CD14-positive monocyte (primary cell): ENCODE measurements around the gene ZCWPW1. TPM values are rescaled to one million over a fixed set of nuclear protein-coding genes. Genes with fewer than 3 reads are reported as not detected.
"Not testable (repeated sequence)": the region's sequence is repeated elsewhere in the genome, so short reads cannot be mapped to it uniquely, and the experiment has no call there.

Experiments
- DNase-seq, 3 donors: peaks; one replicate each; pipeline ENCODE4 v3.0.0-alpha.2; 2011 to 2022
- H2AFZ ChIP-seq: 2 replicates; pipeline ENCODE4 v1.6.0; 2012; ENCODE audit warnings: mild to moderate bottlenecking, low read depth, low read length, inconsistent platforms; ENCODE audit not compliant: insufficient read depth, poor library complexity, severe bottlenecking
- H3K27ac ChIP-seq, 2 donors: 1 replicate in 1 of 2; 2 replicates in 1 of 2; pipeline ENCODE4 v1.5.1; 2012 to 2013; ENCODE audit warnings: low read length in 2 of 2, control low read depth in 1 of 2, inconsistent platforms in 1 of 2, low read depth in 1 of 2, mild to moderate bottlenecking in 1 of 2
- H3K27me3 ChIP-seq, 2 donors: one replicate each; pipeline versions ENCODE4 v1.6.0 to v1.6.1; 2011 to 2013; ENCODE audit warnings: low read length in 2 of 2; ENCODE audit not compliant: control insufficient read depth in 2 of 2, insufficient read depth in 2 of 2
- H3K36me3 ChIP-seq, 2 donors: replicated peaks in 1 of 2; 1 replicate in 1 of 2; 2 replicates in 1 of 2; pipeline versions ENCODE4 v1.5.1 to v1.6.1; 2012 to 2013; ENCODE audit warnings: low read length in 2 of 2, control low read depth in 1 of 2, inconsistent platforms in 1 of 2, mild to moderate bottlenecking in 1 of 2; ENCODE audit not compliant: insufficient read depth in 2 of 2, control insufficient read depth in 1 of 2
- H3K4me1 ChIP-seq, 2 donors: 1 replicate in 1 of 2; 2 replicates in 1 of 2; pipeline versions ENCODE4 v1.5.1 to v1.6.1; 2012 to 2013; ENCODE audit warnings: low read length in 2 of 2, control low read depth in 1 of 2, inconsistent platforms in 1 of 2, mild to moderate bottlenecking in 1 of 2, moderate library complexity in 1 of 2; ENCODE audit not compliant: insufficient read depth in 2 of 2, control insufficient read depth in 1 of 2
- H3K4me2 ChIP-seq: replicated peaks from 2 replicates; pipeline ENCODE3; 2012; ENCODE audit warnings: low read length, moderate library complexity, mild to moderate bottlenecking; ENCODE audit not compliant: poor library complexity, severe bottlenecking; ENCODE audit errors: extremely low read depth
- H3K4me3 ChIP-seq, 3 experiments: fragments of 200-600 bp in 1 of 3; sonication (generic) in 1 of 3; replicated peaks in 1 of 3; 1 replicate in 2 of 3; 2 replicates in 1 of 3; pipeline ENCODE4 v1.5.1; 2011 to 2013; ENCODE audit warnings: low read length in 3 of 3, mild to moderate bottlenecking in 3 of 3, control low read depth in 2 of 3, low read depth in 2 of 3, inconsistent platforms in 1 of 3, moderate library complexity in 1 of 3
- H3K79me2 ChIP-seq: 2 replicates; pipeline ENCODE4 v1.6.0; 2012; ENCODE audit warnings: mild to moderate bottlenecking, control low read depth, inconsistent platforms, low read length, moderate library complexity; ENCODE audit not compliant: insufficient read depth
- H3K9ac ChIP-seq: 2 replicates; pipeline ENCODE4 v1.6.0; 2017; ENCODE audit warnings: low read length, mild to moderate bottlenecking; ENCODE audit not compliant: insufficient read depth, poor library complexity, severe bottlenecking
- H3K9me3 ChIP-seq, 2 donors: replicated peaks in 1 of 2; 1 replicate in 1 of 2; 2 replicates in 1 of 2; pipeline versions ENCODE4 v1.5.1 to v1.6.1; 2012 to 2013; ENCODE audit warnings: low read length in 2 of 2, control low read depth in 1 of 2; ENCODE audit not compliant: control insufficient read depth in 1 of 2, insufficient read depth in 1 of 2
- H4K20me1 ChIP-seq: 2 replicates; pipeline ENCODE4 v1.6.0; 2012; ENCODE audit warnings: mild to moderate bottlenecking, low read length, control low read depth, moderate library complexity; ENCODE audit not compliant: insufficient read depth
- H3K27ac Mint-ChIP-seq, 7 donors: one replicate each; pipeline ENCODE4 v1.8.0; 2020; ENCODE audit warnings: mild to moderate bottlenecking in 7 of 7, mixed read lengths in 7 of 7, moderate library complexity in 6 of 7, inconsistent platforms in 2 of 7
- H3K27me3 Mint-ChIP-seq, 3 donors: one replicate each; pipeline ENCODE4 v1.8.0; 2021 to 2022; ENCODE audit warnings: low read depth in 3 of 3, mild to moderate bottlenecking in 3 of 3, mixed read lengths in 3 of 3, moderate library complexity in 3 of 3, inconsistent platforms in 1 of 3
- H3K36me3 Mint-ChIP-seq, 2 donors: one replicate each; pipeline ENCODE4 v1.8.0; 2020; ENCODE audit warnings: mixed read lengths in 2 of 2, inconsistent platforms in 1 of 2, mild to moderate bottlenecking in 1 of 2
- H3K4me1 Mint-ChIP-seq: one replicate; pipeline ENCODE4 v1.8.0; 2020; ENCODE audit warnings: mild to moderate bottlenecking, mixed read lengths
- H3K4me3 Mint-ChIP-seq, 2 donors: one replicate each; pipeline ENCODE4 v1.8.0; 2020; ENCODE audit warnings: mild to moderate bottlenecking in 2 of 2, mixed read lengths in 2 of 2, moderate library complexity in 1 of 2
- H3K9me3 Mint-ChIP-seq, 7 donors: one replicate each; pipeline ENCODE4 v1.8.0; 2020 to 2022; ENCODE audit warnings: mixed read lengths in 7 of 7, mild to moderate bottlenecking in 6 of 7, moderate library complexity in 6 of 7, inconsistent platforms in 2 of 7
- WGBS: methylation state at CpG from one replicate; pipeline ENCODE4 v1.1.5; 2013; ENCODE audit warnings: missing lambda C conversion rate; ENCODE audit not compliant: insufficient coverage; 5-methylcytosine and 5-hydroxymethylcytosine counted together
- intact Hi-C, 2 donors: fragments of 100-400 bp; cut with micrococcal nuclease; formaldehyde crosslinking; loops; one replicate each; pipeline versions ENCODE4 v1.15.0 to v1.15.1; 2023
- polyA plus RNA-seq, 3 donors: library from polyadenylated mRNA; depleted of rRNA in 1 of 3; unstranded in 2 of 3; stranded (reverse) in 1 of 3; fragments of 300-500 nt in 2 of 3; fragments of >200 nt in 1 of 3; fragmentation: Illumina TruSeq in 2 of 3; gene quantifications; 1 replicate in 2 of 3; 2 replicates in 1 of 3; pipeline ENCODE4 v1.2.3, GENCODE V29; 2012 to 2021
- TF ChIP-seq, protein P1 (sequence below): fragments of 200-600 bp; IDR thresholded peaks from one replicate; pipeline ENCODE4 v1.8.0; 2022; ENCODE audit warnings: antibody characterized with exemption, mild to moderate bottlenecking

The ZCWPW1 gene
- polyA plus RNA-seq, 3 donors = 0.60 to 1.9 (median 1.2) TPM

- H3K4me3 Mint-ChIP-seq = no peak overlapping the region
- TF ChIP-seq, protein P1, sequence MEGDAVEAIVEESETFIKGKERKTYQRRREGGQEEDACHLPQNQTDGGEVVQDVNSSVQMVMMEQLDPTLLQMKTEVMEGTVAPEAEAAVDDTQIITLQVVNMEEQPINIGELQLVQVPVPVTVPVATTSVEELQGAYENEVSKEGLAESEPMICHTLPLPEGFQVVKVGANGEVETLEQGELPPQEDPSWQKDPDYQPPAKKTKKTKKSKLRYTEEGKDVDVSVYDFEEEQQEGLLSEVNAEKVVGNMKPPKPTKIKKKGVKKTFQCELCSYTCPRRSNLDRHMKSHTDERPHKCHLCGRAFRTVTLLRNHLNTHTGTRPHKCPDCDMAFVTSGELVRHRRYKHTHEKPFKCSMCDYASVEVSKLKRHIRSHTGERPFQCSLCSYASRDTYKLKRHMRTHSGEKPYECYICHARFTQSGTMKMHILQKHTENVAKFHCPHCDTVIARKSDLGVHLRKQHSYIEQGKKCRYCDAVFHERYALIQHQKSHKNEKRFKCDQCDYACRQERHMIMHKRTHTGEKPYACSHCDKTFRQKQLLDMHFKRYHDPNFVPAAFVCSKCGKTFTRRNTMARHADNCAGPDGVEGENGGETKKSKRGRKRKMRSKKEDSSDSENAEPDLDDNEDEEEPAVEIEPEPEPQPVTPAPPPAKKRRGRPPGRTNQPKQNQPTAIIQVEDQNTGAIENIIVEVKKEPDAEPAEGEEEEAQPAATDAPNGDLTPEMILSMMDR = no peak
- H3K9me3 ChIP-seq = no peaks in the 10 kb centered on the region
- DNase-seq = no peak
- H3K27me3 ChIP-seq = no peaks in the 10 kb centered on the region
- no peaks in the 10 kb centered on the region for H3K9me3 Mint-ChIP-seq
- no peak overlapping the region for H3K4me3 ChIP-seq
- H3K27ac ChIP-seq = no peak overlapping the region
- H3K9ac ChIP-seq = no peak overlapping the region
- no peak overlapping the region for H2AFZ ChIP-seq
- H3K79me2 ChIP-seq = no peaks in the 10 kb centered on the region
- peaks cover 1 to 8% (median 6%) of the 10 kb centered on the region in 3 donors for H3K27me3 Mint-ChIP-seq
- no peak overlapping the region for H3K27ac Mint-ChIP-seq
- 100% methylated on average over 2 of the region's 14 CpGs for WGBS
- intact Hi-C loops = no loop called here
- no peak overlapping the region for H3K4me2 ChIP-seq
- H3K4me1 ChIP-seq = no peaks in the 10 kb centered on the region
- peaks cover 7 to 31% of the 10 kb centered on the region in 2 donors for H3K36me3 ChIP-seq
- H3K4me1 Mint-ChIP-seq = peaks cover 8% of the 10 kb centered on the region
- H3K36me3 Mint-ChIP-seq = peaks cover 26 to 41% of the 10 kb centered on the region in 2 donors
- H4K20me1 ChIP-seq = no peaks in the 10 kb centered on the region
Measured at GRCh38 chr7:100456562-100456961, 28.1 kb upstream of the ZCWPW1 start.

GRCh38 chr7:100455206-100455605, 26.7 kb upstream of the ZCWPW1 start:
- WGBS = 80% methylated on average over 1 of the region's 3 CpGs

DNA sequence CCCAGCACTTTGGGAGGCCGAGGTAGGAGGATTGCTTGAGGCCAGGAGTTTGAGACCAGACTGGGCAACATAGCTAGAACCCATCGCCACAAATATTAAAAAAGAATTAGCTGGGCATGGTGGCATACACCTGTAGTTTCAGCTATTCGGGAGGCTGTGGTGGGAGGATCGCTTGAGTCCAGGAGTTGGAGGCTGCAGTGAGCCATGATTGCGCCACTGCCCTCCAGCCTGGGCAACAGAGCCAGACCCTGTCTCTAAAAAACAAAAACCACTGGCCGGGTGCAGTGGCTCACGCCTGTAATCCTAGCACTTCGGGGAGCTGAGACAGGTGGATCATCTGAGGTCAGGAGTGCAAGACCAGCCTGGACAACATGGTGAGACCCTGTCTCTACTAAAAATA, 25.4 kb upstream of the ZCWPW1 start:
- H3K4me3 ChIP-seq, DNase-seq, H4K20me1 ChIP-seq, H3K79me2 ChIP-seq, H2AFZ ChIP-seq, H3K9me3 Mint-ChIP-seq, H3K9me3 ChIP-seq, H3K4me3 Mint-ChIP-seq, intact Hi-C loops, H3K27ac ChIP-seq, H3K4me2 ChIP-seq, H3K27me3 Mint-ChIP-seq, H3K9ac ChIP-seq, H3K27ac Mint-ChIP-seq, H3K27me3 ChIP-seq: not testable (repeated sequence)
- H3K4me1 ChIP-seq = peaks cover 10% of the 10 kb centered on the region in 2 donors
- Mint-ChIP-seq H3K36me3 (peaks cover 8 to 15% of the 10 kb centered on the region in 2 donors), H3K4me1 (peaks cover 20% of the 10 kb centered on the region)
- H3K36me3 ChIP-seq = peaks cover 3 to 12% of the 10 kb centered on the region in 2 donors
- 98% methylated on average over 8 of the region's 8 CpGs for WGBS

More at GRCh38 chr7:100455206-100455605, 26.7 kb upstream of the ZCWPW1 start:
- no peak overlapping the region for H3K4me3 Mint-ChIP-seq
- no peaks in the 10 kb centered on the region for H3K9me3 ChIP-seq
- H3K36me3 Mint-ChIP-seq = peaks cover 13 to 27% of the 10 kb centered on the region in 2 donors
- H2AFZ ChIP-seq = no peak overlapping the region
- no peak for DNase-seq
- peaks cover 3 to 20% of the 10 kb centered on the region in 2 donors for H3K36me3 ChIP-seq
- no peak overlapping the region for H3K4me2 ChIP-seq
- no peaks in the 10 kb centered on the region for H3K27me3 ChIP-seq
- no peak overlapping the region for H3K9ac ChIP-seq
- no peak overlapping the region for H3K27ac Mint-ChIP-seq
- peaks cover 0 to 8% (median 6%) of the 10 kb centered on the region in 3 donors for H3K27me3 Mint-ChIP-seq
- no peaks in the 10 kb centered on the region for H3K79me2 ChIP-seq
- no peak overlapping the region for H3K27ac ChIP-seq
- peaks cover 16% of the 10 kb centered on the region for H3K4me1 Mint-ChIP-seq
- H4K20me1 ChIP-seq = no peaks in the 10 kb centered on the region
- no peak overlapping the region for H3K4me3 ChIP-seq
- intact Hi-C loops = no loop called here
- TF ChIP-seq, protein P1 = no peak
- peaks cover 7% of the 10 kb centered on the region in 2 donors for H3K4me1 ChIP-seq
- no peaks in the 10 kb centered on the region for H3K9me3 Mint-ChIP-seq
